Coronary artery (tissue), 2 donors: ENCODE measurements around the gene DMAP1.

ENCODE experiments used
- DNase-seq: peaks from one replicate; pipeline ENCODE4 v3.0.0-alpha.2; 2017; ENCODE audit warnings: low spot score
- H3K27ac ChIP-seq, 2 donors: fragments of 200-600 bp; sonication (generic); one replicate each; pipeline ENCODE4 v1.5.1; 2016 to 2019
- H3K4me3 ChIP-seq: fragments of 200-600 bp; sonication (generic); 2 replicates; pipeline ENCODE4 v1.5.1; 2016; ENCODE audit warnings: mild to moderate bottlenecking, moderate library complexity
- CTCF ChIP-seq: fragments of 200-600 bp; sonication (generic); IDR thresholded peaks from one replicate; pipeline ENCODE4 v1.5.1; 2019; ENCODE audit warnings: antibody characterized with exemption

DMAP1 gene

GRCh38 chr1:44256762-44257554, 43.7 kb downstream of the DMAP1 start:
- no peak for TF ChIP-seq CTCF
- DNase-seq, result no peak
- no peak overlapping the region for H3K4me3 ChIP-seq
- no peak overlapping the region for H3K27ac ChIP-seq

- H3K27ac ChIP-seq, result no peak overlapping the region
- TF ChIP-seq CTCF, result no peak
- no peak overlapping the region for H3K4me3 ChIP-seq
- DNase-seq, result no peak
Measured at GRCh38 chr1:44259090-44259489, 45.8 kb downstream of the DMAP1 start.

- TF ChIP-seq CTCF, result no peak
- Histone ChIP-seq H3K27ac (no peak overlapping the region), H3K4me3 (no peak overlapping the region)
- DNase-seq, result no peak
Measured at GRCh38 chr1:44260792-44261170, 47.5 kb downstream of the DMAP1 start.

- no peak overlapping the region for H3K4me3 ChIP-seq
- H3K27ac ChIP-seq, result no peak overlapping the region
- no peak for TF ChIP-seq CTCF
- no peak for DNase-seq
Measured at GRCh38 chr1:44261171-44261817, 48.0 kb downstream of the DMAP1 start.

GRCh38 chr1:44261962-44262361, 48.7 kb downstream of the DMAP1 start:
- DNase-seq, result no peak
- no peak overlapping the region for H3K4me3 ChIP-seq
- H3K27ac ChIP-seq, result no peak overlapping the region
- TF ChIP-seq CTCF, result no peak

GRCh38 chr1:44262414-44262813, 49.1 kb downstream of the DMAP1 start:
- no peak for DNase-seq
- TF ChIP-seq CTCF, result no peak
- H3K27ac ChIP-seq, result no peak overlapping the region
- H3K4me3 ChIP-seq, result no peak overlapping the region
